ENCODE results near the gene HOXD9.

HOXD9 gene

GRCh38 chr2:176140513-176141317, 18.2 kb downstream of the HOXD9 start:
- DNase-seq, result no peak

GRCh38 chr2:176142281-176142680, 19.8 kb downstream of the HOXD9 start:
- DNase-seq, result no peak

GRCh38 chr2:176145085-176145969, 22.8 kb downstream of the HOXD9 start:
- no peak for DNase-seq

GRCh38 chr2:176146101-176146500, 23.6 kb downstream of the HOXD9 start:
- no peak for DNase-seq

GRCh38 chr2:176146645-176147044, 24.1 kb downstream of the HOXD9 start:
- no peak for DNase-seq

- no peak for DNase-seq
Measured at GRCh38 chr2:176147210-176147799, 24.8 kb downstream of the HOXD9 start.

- no peak for DNase-seq
Measured at GRCh38 chr2:176147800-176148496, 25.4 kb downstream of the HOXD9 start.

- no peak for DNase-seq
Measured at GRCh38 chr2:176148751-176149421, 26.4 kb downstream of the HOXD9 start.

GRCh38 chr2:176149481-176149938, 27.0 kb downstream of the HOXD9 start:
- no peak for DNase-seq

GRCh38 chr2:176149939-176150583, 27.5 kb downstream of the HOXD9 start:
- no peak for DNase-seq

GRCh38 chr2:176150584-176151441, 28.3 kb downstream of the HOXD9 start:
- no peak for DNase-seq

GRCh38 chr2:176151442-176152287, 29.1 kb downstream of the HOXD9 start, which contains the start of gene HOXD4:
Gene HOXD4, plus strand, starts transcription at chr2:176151550. Its CDS starts 84 bp downstream, at chr2:176151634.
- DNase-seq, result no peak

GRCh38 chr2:176152350-176153181, 30.0 kb downstream of the HOXD9 start:
- no peak for DNase-seq

GRCh38 chr2:176154576-176155252, 32.2 kb downstream of the HOXD9 start:
- no peak for DNase-seq

GRCh38 chr2:176155356-176156044, 33.0 kb downstream of the HOXD9 start:
- DNase-seq, result no peak

GRCh38 chr2:176156301-176156806, 33.8 kb downstream of the HOXD9 start:
- DNase-seq, result no peak

Data from SHP77 treated with DMSO at 0.1 percent for 48 hours (cell line).